ENCODE measurements around the gene ESR2.
"Not testable (repeated sequence)": the region's sequence is repeated elsewhere in the genome, so short reads cannot be mapped to it uniquely, and the experiment has no call there.

ESR2 gene

DNA sequence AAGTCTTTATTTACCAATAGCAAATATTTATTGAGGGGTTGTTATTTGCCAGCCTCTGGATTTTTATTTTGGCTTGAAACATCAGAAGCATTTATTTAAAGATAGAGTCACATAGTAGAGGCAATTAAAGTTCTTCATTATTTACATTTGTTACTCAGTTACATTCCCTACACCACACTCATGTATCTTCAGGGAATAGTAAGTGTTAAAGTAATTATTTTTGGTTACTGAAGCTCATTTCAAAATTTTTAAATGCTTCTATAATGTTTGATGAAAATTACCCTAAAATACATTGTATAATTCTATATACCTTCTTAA is 205.6 kb downstream of the ESR2 start:
- no peak for DNase-seq (ENCODE audit: low read depth)

DNA sequence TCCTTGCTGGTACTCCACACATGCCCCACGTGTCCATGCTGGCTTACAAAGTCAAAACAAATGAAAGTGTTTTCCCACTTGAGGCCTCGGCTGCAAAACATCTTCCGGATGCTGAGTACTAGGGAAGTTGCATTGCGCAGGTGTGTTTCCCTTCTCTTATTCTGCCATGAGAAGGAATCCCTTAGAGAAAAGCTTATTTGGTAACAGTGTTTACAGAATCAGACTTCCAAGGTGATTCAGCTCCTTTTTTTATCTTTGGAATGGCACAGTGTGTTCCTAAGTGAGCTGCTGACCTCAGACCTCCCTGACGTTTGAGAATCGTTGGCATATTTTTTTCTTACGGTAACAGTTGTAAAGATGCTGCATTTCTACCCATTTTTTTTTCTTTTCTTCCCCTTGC is 211.3 kb downstream of the ESR2 start:
- no peak for DNase-seq (ENCODE audit: low read depth)

- DNase-seq (ENCODE audit: low read depth) = no peak
Measured at GRCh38 chr14:64081174-64081746, 212.9 kb downstream of the ESR2 start.

GRCh38 chr14:64080452-64080851 is 213.7 kb downstream of the ESR2 start:
- DNase-seq (ENCODE audit: low read depth) = no peak

- DNase-seq (ENCODE audit: low read depth) = no peak
Measured at GRCh38 chr14:64075613-64076005, 218.6 kb downstream of the ESR2 start.

DNA sequence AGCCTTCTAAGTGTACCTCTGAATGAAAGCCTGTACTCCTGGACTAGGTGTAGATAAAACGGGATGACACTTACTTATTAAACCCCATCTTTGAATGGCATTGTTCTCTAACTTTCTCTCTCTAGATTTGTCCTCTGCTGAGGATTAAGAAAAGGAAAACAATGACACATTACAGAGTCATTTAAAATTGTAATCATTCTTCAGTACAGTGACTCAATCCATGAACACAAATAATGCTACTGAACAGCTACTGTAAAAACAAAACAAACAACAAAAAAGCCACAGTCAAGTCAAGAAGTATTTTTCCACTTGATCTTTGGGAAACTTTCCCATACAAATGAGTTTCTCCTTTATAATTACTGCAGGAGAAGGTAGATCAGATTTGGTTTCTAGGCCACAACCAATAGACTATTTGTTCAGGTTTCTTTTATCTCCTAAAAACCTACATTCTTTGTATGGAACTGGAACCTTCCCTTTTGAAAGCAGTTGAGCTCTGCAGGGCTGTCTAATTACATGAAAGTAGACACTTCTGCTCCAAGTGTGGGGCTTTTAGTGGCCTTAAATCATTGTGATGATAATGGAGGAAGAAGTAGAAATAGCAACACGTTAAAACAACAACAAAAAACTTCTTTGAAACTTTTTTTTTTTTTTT is 219.1 kb downstream of the ESR2 start:
- DNase-seq (ENCODE audit: low read depth) = no peak

- no peak for DNase-seq (ENCODE audit: low read depth)
Measured at GRCh38 chr14:64069634-64070359, 224.4 kb downstream of the ESR2 start.

GRCh38 chr14:64064447-64064846 is 229.7 kb downstream of the ESR2 start:
- DNase-seq (ENCODE audit: low read depth) = no peak

DNA sequence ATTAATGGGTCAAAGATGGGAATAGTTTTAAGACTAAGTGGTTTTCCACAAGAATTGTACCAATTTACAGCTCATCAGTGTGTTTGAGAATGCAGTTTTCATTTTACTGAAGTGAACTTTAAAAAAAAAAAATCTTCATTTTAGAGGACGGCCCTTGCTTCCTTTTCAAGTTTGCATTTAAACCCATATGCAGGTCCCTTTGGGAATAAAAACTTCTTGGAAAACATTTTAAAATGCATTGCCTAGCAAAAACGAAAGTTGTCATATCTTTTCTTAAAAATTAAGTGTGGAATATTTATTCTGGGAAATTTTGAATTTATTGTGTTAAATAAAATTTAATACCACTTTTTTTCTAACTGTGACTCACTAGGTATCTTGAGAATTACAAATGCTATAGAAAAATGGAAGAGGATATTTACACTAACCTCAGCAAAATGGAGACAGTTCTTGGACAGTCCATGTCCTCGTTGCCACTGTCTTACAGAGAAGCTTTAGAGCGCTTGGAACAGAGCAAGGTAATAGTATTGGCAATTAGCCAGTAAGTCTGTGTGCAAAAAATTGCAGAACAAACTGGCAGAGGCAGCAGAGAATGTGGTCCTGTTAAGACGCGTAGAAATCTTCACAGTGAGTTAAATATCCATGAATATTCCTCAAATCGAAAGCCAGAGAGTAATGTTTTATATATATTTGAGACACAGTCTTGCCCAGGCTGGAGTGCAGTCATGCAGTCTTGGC is 231.6 kb downstream of the ESR2 start:
- no peak for DNase-seq (ENCODE audit: low read depth)

GRCh38 chr14:64061706-64062105 is 232.5 kb downstream of the ESR2 start:
- no peak for DNase-seq (ENCODE audit: low read depth)

GRCh38 chr14:64061115-64061514 is 233.1 kb downstream of the ESR2 start:
- no peak for DNase-seq (ENCODE audit: low read depth)

- no peak for DNase-seq (ENCODE audit: low read depth)
Measured at GRCh38 chr14:64060648-64061096, 233.5 kb downstream of the ESR2 start.

GRCh38 chr14:64060199-64060545 is 234.0 kb downstream of the ESR2 start:
- DNase-seq (ENCODE audit: low read depth) = no peak

DNA sequence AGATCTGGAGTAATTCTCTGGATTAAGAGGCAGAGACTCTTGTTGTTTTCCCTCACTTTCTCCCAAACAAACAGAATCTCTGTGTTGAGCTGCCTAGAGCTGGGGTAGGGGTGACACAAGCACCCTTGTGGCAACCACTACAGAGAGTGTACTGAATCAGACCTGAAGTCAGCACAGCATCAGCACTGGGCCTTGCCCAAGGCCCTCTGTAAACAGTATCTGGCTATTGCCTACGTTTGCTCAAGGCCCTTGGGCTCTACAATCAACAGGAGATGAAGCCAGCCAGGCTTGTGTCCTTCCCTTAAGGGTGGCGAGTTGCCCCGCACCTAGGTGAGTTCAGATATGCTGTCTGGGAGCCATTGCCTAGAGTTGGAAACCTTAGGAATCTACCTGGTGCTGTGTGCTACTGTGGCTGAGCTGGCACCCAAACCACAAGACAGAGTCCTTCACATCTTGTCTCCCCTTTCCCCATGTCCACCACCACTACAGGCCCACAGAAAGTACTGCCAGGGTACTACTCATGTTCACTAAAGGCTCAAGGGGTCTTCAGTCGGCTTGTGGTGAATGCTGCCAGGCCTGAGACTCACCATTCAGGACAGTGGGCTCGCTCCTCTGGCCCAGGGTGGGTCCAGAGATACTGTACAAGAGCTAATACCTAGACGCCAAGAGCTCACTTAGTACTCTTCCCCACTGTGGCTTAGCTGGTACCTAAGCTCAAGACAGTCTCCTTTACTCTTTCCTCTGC is 234.5 kb downstream of the ESR2 start:
- DNase-seq (ENCODE audit: low read depth) = no peak

GRCh38 chr14:64053694-64054669 is 240.2 kb downstream of the ESR2 start:
- no peak for DNase-seq (ENCODE audit: low read depth)

DNA sequence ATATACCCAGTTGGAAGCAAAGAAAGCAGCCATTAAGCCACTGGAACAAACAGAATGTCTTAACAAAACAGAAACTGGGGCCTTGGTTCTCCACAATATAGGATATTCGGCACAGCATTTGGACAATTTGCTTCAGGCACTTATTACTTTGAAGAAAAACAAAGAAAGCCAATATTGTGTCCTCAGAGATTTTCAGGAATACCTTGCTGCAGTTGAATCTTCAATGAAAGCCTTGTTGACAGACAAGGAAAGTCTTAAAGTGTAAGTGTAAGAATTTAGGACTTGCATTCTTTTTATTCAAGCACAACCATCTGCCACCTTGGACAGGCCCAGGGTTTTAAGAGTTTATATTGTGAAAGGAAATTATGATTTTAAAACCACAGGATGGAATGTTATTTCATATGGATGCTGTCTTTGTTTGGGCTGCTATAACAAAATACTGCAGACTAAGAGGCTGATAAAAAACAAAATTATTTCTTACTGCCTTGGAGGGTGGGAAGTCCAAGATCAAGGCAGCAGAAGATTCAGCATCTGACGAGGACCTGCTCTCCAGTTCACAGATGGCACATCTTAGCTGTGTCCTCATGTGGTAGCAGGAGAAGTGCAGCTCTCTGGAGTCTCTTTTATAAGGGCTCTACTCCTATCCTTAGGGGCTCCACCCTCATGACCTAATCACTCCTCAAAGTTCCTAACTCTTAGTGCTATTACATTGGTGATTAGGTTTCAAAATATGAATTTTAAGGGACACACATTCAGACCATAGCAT is 244.4 kb downstream of the ESR2 start:
- DNase-seq (ENCODE audit: low read depth) = no peak

GRCh38 chr14:64045091-64045490 is 249.1 kb downstream of the ESR2 start:
- no peak for DNase-seq (ENCODE audit: low read depth)

- DNase-seq (ENCODE audit: low read depth) = not testable (repeated sequence)
Measured at GRCh38 chr14:64043296-64043695, 250.9 kb downstream of the ESR2 start.

- DNase-seq (ENCODE audit: low read depth) = no peak
Measured at GRCh38 chr14:64040044-64040443, 254.1 kb downstream of the ESR2 start.

DNA sequence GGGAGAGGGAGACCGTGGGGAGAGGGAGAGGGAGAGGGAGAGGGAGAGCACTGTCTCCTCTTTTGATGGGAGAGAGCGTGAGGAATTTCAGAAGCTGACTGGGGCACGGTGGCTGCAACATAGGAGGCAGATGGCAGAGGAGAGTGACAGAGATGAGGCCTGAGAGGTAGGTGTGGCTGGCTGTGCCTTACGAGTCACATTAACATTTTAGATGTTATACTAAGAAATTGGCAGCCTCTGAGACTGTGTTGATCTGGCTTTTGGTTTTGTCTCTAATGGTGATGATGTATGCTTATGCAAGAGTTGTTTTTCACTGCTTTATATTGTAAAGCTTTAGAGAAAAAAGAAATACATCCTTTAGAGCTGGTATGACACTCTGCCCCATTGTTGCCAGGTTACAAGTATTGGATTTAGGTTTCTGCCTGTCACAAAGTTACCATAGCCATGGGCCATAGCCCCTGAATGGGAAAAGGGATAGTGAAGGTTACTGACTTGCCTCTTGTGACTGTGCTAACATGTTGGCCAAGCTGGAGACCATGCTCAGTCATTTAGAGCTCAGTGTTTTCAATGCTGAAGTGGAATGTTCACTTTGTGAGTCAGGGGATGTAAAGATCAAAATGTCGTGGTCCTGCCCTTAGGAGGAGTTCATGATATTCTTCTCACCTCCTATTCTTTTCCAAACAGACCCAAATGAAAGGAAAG is 255.2 kb downstream of the ESR2 start:
- DNase-seq (ENCODE audit: low read depth) = no peak

Data from stimulated activated CD8-positive, alpha-beta memory T cell treated with anti-CD3 and anti-CD28 coated beads, Interleukin-7, amount 100 ng/mL, for 24 hours (primary cell).